T-cell (primary cell): ENCODE measurements around the gene LIFR. TPM values are rescaled to one million over a fixed set of nuclear protein-coding genes. Genes with fewer than 3 reads are reported as not detected.
"Not testable (repeated sequence)": the region's sequence is repeated elsewhere in the genome, so short reads cannot be mapped to it uniquely, and the experiment has no call there.

Experiments
- ATAC-seq, 4 experiments: fragments of 200-7000 bp in 3 of 4; fragments of 150-1000 bp in 1 of 4; cut with Tn5 transposase; replicated peaks in 1 of 4; 1 replicate in 3 of 4; 2 replicates in 1 of 4; pipeline ENCODE4 v1.10.0; 2021; ENCODE audit warnings: moderate library complexity in 3 of 4, mild to moderate bottlenecking in 2 of 4, moderate number of reproducible peaks in 1 of 4
- CTCF ChIA-PET, 2 donors: fragments of 300-600 bp; sonication (Branson Sonifier 250); formaldehyde crosslinking; loops; one replicate each; lab custom pipeline; 2022; ENCODE audit warnings: antibody characterized with exemption in 2 of 2; lab: Charles Lee
- POLR2A ChIA-PET, 2 donors: fragments of 300-600 bp; sonication (Branson Sonifier 250); formaldehyde crosslinking; loops; one replicate each; lab custom pipeline; 2022; ENCODE audit warnings: antibody characterized with exemption in 2 of 2; lab: Charles Lee
- DNase-seq, 35 experiments: peaks; one replicate each; pipeline versions ENCODE4 v3.0.0 to v3.0.0-alpha.2; 2013 to 2023
- H3K27ac ChIP-seq: one replicate; pipeline ENCODE4 v1.5.1; 2013; ENCODE audit warnings: low read length
- H3K27me3 ChIP-seq, 2 experiments: replicated peaks in 1 of 2; 1 replicate in 1 of 2; 2 replicates in 1 of 2; pipeline versions ENCODE4 v1.6.1 to v1.7.0; 2013; ENCODE audit warnings: low read length in 1 of 2, mixed read lengths in 1 of 2; ENCODE audit not compliant: control insufficient read depth in 2 of 2, insufficient read depth in 2 of 2; ENCODE audit errors: extremely low read depth in 1 of 2
- H3K36me3 ChIP-seq, 2 donors: 1 replicate in 1 of 2; 2 replicates in 1 of 2; pipeline versions ENCODE4 v1.6.1 to v1.7.0; 2013; ENCODE audit warnings: low read length in 1 of 2; ENCODE audit not compliant: control insufficient read depth in 2 of 2, insufficient read depth in 1 of 2; ENCODE audit errors: extremely low read depth in 1 of 2
- H3K4me1 ChIP-seq, 2 experiments: 1 replicate in 1 of 2; 2 replicates in 1 of 2; pipeline versions ENCODE4 v1.6.1 to v1.7.0; 2013; ENCODE audit warnings: low read length in 2 of 2, mixed read lengths in 1 of 2; ENCODE audit not compliant: insufficient read depth in 2 of 2, control insufficient read depth in 1 of 2; ENCODE audit errors: extremely low read depth in 1 of 2
- H3K4me3 ChIP-seq, 2 donors: 1 replicate in 1 of 2; 2 replicates in 1 of 2; pipeline versions ENCODE4 v1.5.1 to v1.7.0; 2013; ENCODE audit warnings: mild to moderate bottlenecking in 2 of 2, low read length in 1 of 2, moderate library complexity in 1 of 2; ENCODE audit not compliant: control insufficient read depth in 1 of 2; ENCODE audit errors: extremely low read depth in 1 of 2
- H3K9me3 ChIP-seq: 2 replicates; pipeline ENCODE4 v1.7.0; 2013
- H3K27ac Mint-ChIP-seq, 2 donors: one replicate each; pipeline ENCODE4 v1.8.0; 2020 to 2021; ENCODE audit warnings: mild to moderate bottlenecking in 2 of 2, mixed read lengths in 2 of 2
- H3K27me3 Mint-ChIP-seq, 2 donors: one replicate each; pipeline ENCODE4 v1.8.0; 2021 to 2022; ENCODE audit warnings: mixed read lengths in 2 of 2
- H3K36me3 Mint-ChIP-seq: one replicate; pipeline ENCODE4 v1.8.0; 2021; ENCODE audit warnings: mixed read lengths
- H3K4me1 Mint-ChIP-seq, 3 donors: one replicate each; pipeline ENCODE4 v1.8.0; 2020 to 2022; ENCODE audit warnings: mixed read lengths in 3 of 3, mild to moderate bottlenecking in 1 of 3
- H3K4me3 Mint-ChIP-seq, 3 donors: one replicate each; pipeline ENCODE4 v1.8.0; 2020 to 2022; ENCODE audit warnings: mild to moderate bottlenecking in 3 of 3, mixed read lengths in 3 of 3, moderate library complexity in 3 of 3
- H3K9me3 Mint-ChIP-seq, 3 donors: one replicate each; pipeline ENCODE4 v1.8.0; 2020 to 2022; ENCODE audit warnings: mixed read lengths in 3 of 3
- WGBS: methylation state at CpG from one replicate; pipeline ENCODE4 v1.1.5; 2013; ENCODE audit warnings: missing lambda C conversion rate; ENCODE audit not compliant: insufficient coverage; 5-methylcytosine and 5-hydroxymethylcytosine counted together
- total RNA-seq, 35 experiments: library from RNA in 6 of 35; stranded (reverse) in 6 of 35; fragments of 120-200 nt in 1 of 35; gene quantifications; one replicate each; pipeline versions ENCODE4 v1.2.1 to v1.2.4 and lab custom pipeline; 2013 to 2026

The LIFR gene
- total RNA-seq, 5 donors from 2014 or later (not counting 1 experiment from before 2014, with no cell fraction given) = 0.12 to 1.2 (median 0.66) TPM; not detected in 1

DNA sequence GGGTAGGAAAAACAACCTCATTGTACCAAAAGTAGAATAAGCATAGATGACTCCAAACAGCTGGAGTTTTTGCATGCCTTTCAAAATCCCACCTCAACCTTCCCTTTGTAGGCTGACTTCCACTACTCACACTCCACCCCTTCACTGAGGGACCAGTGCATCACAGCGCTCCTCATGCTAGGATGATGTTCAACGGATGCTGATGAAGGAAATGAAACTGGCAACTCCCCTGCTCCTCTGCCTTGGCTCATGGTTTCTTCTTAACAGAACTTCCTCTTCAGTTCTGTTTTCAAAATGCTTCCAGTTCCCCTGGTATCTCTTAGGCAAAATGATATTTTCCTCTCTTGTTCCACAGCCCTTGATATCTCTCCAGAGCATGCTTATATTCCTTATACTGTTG lies 29.0 kb downstream of the LIFR start:
- Mint-ChIP-seq H3K27me3 (peaks cover 34 to 39% of the 10 kb centered on the region in 2 donors), H3K4me1 (no peaks in the 10 kb centered on the region), H3K27ac (no peak overlapping the region), H3K9me3 (no peaks in the 10 kb centered on the region), H3K36me3 (no peaks in the 10 kb centered on the region), H3K4me3 (no peak overlapping the region)
- ChIA-PET POLR2A (no interaction called here), CTCF (no interaction called here)
- Histone ChIP-seq H3K27me3 (peaks cover 3 to 5% of the 10 kb centered on the region in 2 experiments), H3K36me3 (no peaks in the 10 kb centered on the region), H3K4me3 (no peak overlapping the region), H3K9me3 (peaks cover 2% of the 10 kb centered on the region), H3K27ac (no peak overlapping the region), H3K4me1 (no peaks in the 10 kb centered on the region)
- no peak for DNase-seq
- WGBS = 56% methylated on average over 2 of the region's 2 CpGs
- no peak for ATAC-seq

DNA sequence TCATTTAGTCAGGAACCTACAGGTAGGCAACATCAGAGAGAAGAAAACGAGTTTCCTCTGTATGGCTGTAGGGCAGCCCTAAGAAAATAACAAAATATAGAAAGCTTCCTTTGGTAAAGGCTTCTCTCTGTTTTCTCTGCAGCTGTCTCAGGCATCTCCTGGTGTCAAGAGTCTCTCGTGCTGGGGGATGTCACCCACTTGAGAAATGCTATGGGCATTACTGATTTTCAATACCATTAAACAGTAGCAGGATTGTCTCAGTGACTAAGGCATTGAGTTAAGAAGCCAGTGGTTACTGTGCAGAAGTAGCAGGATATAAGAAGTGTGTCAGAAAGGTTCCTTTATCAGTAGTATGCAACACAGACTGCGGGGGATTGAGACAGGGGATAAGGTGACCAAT lies 32.4 kb downstream of the LIFR start:
- peaks cover 39 to 54% of the 10 kb centered on the region in 2 donors for H3K27me3 Mint-ChIP-seq
- H3K9me3 Mint-ChIP-seq = peaks cover 0 to 4% (median 2%) of the 10 kb centered on the region in 3 donors
- H3K4me1 Mint-ChIP-seq = no peaks in the 10 kb centered on the region
- Histone ChIP-seq H3K27ac (no peak overlapping the region), H3K4me1 (no peaks in the 10 kb centered on the region), H3K9me3 (peaks cover 2% of the 10 kb centered on the region), H3K27me3 (peaks cover 2 to 9% of the 10 kb centered on the region in 2 experiments), H3K36me3 (no peaks in the 10 kb centered on the region), H3K4me3 (no peak overlapping the region)
- H3K27ac Mint-ChIP-seq = no peak overlapping the region
- ChIA-PET POLR2A (no interaction called here), CTCF (interaction anchor here in 1 of 2 donors (1.2 kb wide), 1 partner anchor 82 kb away, joined by 4 read pairs; no protein-coding TSS in a partner anchor)
- no peaks in the 10 kb centered on the region for H3K36me3 Mint-ChIP-seq
- 80% methylated on average over 1 of the region's 3 CpGs for WGBS
- H3K4me3 Mint-ChIP-seq = no peak overlapping the region
- DNase-seq = no peak
- no peak for ATAC-seq

DNA sequence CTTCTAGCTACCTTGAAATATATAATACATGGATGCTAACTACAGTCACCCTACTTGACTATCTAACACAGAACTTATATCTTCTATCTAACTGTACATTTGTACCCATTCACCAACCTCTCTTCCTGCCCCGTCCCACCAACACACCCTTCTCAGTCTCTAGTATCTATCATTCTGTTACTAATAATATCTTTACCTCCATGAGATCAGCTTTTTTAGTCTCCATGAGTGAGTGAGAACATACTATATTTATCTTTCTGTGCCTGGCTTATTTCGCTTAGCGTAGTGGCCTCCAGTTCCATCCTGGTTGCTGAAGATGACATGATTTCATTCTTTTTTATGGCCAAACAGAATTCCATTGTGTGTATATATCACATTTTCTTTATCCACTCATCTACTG lies 37.0 kb downstream of the LIFR start:
- 83% methylated on average over 1 of the region's 3 CpGs for WGBS
- peaks cover 0 to 12% of the 10 kb centered on the region in 2 experiments for H3K27me3 ChIP-seq
- H3K36me3 ChIP-seq = no peaks in the 10 kb centered on the region
- no peak overlapping the region for H3K4me3 ChIP-seq
- ATAC-seq = no peak
- no peaks in the 10 kb centered on the region for H3K4me1 Mint-ChIP-seq
- POLR2A ChIA-PET = no interaction called here
- H3K27me3 Mint-ChIP-seq = peaks cover 26 to 39% of the 10 kb centered on the region in 2 donors
- H3K4me1 ChIP-seq = no peaks in the 10 kb centered on the region
- H3K4me3 Mint-ChIP-seq = no peak overlapping the region
- H3K27ac ChIP-seq = no peak overlapping the region
- peaks cover 2% of the 10 kb centered on the region for H3K9me3 ChIP-seq
- H3K27ac Mint-ChIP-seq = no peak overlapping the region
- CTCF ChIA-PET = no interaction called here
- DNase-seq = no peak
- no peaks in the 10 kb centered on the region for H3K36me3 Mint-ChIP-seq
- H3K9me3 Mint-ChIP-seq = peaks cover 0 to 4% (median 2%) of the 10 kb centered on the region in 3 donors

DNA sequence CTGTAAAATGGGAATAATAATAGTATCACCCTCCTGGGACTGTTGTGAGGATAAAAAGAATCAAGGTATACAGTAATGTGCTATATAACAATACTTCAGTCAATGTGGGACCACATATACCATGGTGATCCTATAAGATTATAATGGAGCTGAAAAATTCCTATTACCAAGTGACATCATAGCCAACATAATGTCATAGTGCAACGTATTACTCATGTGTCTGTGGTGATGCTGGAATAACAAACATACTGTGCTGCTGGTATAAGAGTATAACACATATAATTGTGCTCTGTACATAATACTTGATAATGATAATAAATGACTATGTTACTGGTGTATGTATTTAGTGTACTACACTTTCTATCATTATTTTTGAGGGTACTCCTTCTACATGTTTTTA lies 38.1 kb downstream of the LIFR start:
- ChIA-PET CTCF (interaction anchor here in 1 of 2 donors (0.6 kb wide), 1 partner anchor 138 kb away, joined by 3 read pairs; no protein-coding TSS in a partner anchor), POLR2A (no interaction called here)
- H3K27me3 Mint-ChIP-seq = peaks cover 21 to 31% of the 10 kb centered on the region in 2 donors
- Histone ChIP-seq H3K27me3 (peaks cover 0 to 12% of the 10 kb centered on the region in 2 experiments), H3K4me3 (no peak overlapping the region), H3K36me3 (no peaks in the 10 kb centered on the region), H3K27ac (no peak overlapping the region), H3K4me1 (no peaks in the 10 kb centered on the region), H3K9me3 (peaks cover 2% of the 10 kb centered on the region)
- H3K36me3 Mint-ChIP-seq = no peaks in the 10 kb centered on the region
- H3K27ac Mint-ChIP-seq = no peak overlapping the region
- H3K9me3 Mint-ChIP-seq = peaks cover 0 to 4% (median 2%) of the 10 kb centered on the region in 3 donors
- H3K4me3 Mint-ChIP-seq = no peak overlapping the region
- H3K4me1 Mint-ChIP-seq = no peaks in the 10 kb centered on the region
- WGBS = no CpG with 5 or more reads among the region's 1 CpG
- DNase-seq (no peak), ATAC-seq (no peak)

DNA sequence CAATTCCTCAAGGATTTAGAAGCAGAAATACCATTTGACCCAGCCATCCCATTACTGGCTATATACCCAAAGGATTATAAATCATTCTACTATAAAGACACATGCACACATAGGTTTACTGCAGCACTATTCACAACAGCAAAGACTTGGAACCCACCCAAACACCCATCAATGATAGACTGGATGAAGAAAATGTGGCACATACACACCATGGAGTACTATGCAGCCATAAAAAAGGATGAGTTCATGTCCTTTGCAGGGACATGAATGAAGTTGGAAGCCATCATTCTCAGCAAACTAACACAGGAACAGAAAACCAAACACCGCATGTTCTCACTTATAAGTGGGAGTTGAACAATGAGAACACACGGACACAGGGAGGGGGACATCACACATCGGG lies 39.8 kb downstream of the LIFR start:
- H3K27ac ChIP-seq, H3K36me3 Mint-ChIP-seq, CTCF ChIA-PET, H3K4me3 ChIP-seq, POLR2A ChIA-PET, H3K4me1 ChIP-seq, H3K4me3 Mint-ChIP-seq, H3K27ac Mint-ChIP-seq, H3K9me3 ChIP-seq, H3K9me3 Mint-ChIP-seq, H3K27me3 ChIP-seq, H3K4me1 Mint-ChIP-seq, ATAC-seq, DNase-seq, H3K36me3 ChIP-seq: not testable (repeated sequence)
- no CpG with 5 or more reads among the region's 3 CpGs for WGBS
- peaks cover 20 to 27% of the 10 kb centered on the region in 2 donors for H3K27me3 Mint-ChIP-seq

DNA sequence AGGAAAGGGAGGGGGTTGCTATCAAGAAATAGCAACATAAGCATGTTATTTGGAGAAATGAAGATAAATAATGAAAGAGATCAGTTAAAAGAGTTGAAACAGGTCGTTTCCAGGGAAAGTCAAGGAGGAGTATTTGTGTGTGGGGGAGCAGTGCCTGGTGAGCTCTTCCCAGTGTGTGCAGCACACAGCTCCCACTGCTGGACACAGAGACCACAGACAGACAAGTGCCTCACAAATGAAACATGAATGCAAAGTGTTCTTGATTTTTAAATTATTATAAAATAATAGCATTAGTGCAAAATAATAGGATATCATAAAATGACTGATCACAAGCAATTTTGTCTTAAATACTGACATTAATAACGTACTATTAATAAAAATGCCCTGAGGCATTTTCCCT lies 40.8 kb downstream of the LIFR start:
- WGBS = 13% methylated on average over 1 of the region's 2 CpGs
- CTCF ChIA-PET = interaction anchor here in 1 of 2 donors (0.5 kb wide), 1 partner anchor 30 kb away, joined by 4 read pairs; no protein-coding TSS in a partner anchor

More for the DNA sequence above, 40.8 kb downstream of the LIFR start:
- Mint-ChIP-seq H3K9me3 (peaks cover 0 to 4% (median 2%) of the 10 kb centered on the region in 3 donors), H3K27me3 (peaks cover 16 to 28% of the 10 kb centered on the region in 2 donors), H3K4me1 (no peaks in the 10 kb centered on the region), H3K4me3 (no peak overlapping the region), H3K36me3 (no peaks in the 10 kb centered on the region), H3K27ac (no peak overlapping the region)
- Histone ChIP-seq H3K27me3 (peaks cover 2 to 3% of the 10 kb centered on the region in 2 experiments), H3K4me1 (no peaks in the 10 kb centered on the region), H3K4me3 (no peak overlapping the region), H3K27ac (no peak overlapping the region), H3K9me3 (no peaks in the 10 kb centered on the region), H3K36me3 (no peaks in the 10 kb centered on the region)
- POLR2A ChIA-PET = no interaction called here
- ATAC-seq (no peak), DNase-seq (no peak)
